Lung microvascular endothelial cell (primary cell): Measurements from ENCODE around the gene WASL. TPM values are rescaled to one million over a fixed set of nuclear protein-coding genes. Genes with fewer than 3 reads are reported as not detected.
"Not testable (repeated sequence)": the region's sequence is repeated elsewhere in the genome, so short reads cannot be mapped to it uniquely, and the experiment has no call there.

ENCODE experiments used
- DNase-seq, 2 donors: peaks; one replicate each; pipeline versions ENCODE4 v3.0.0 to v3.0.0-alpha.2; 2010; ENCODE audit warnings: low read depth in 2 of 2
- total RNA-seq: library from RNA; depleted of rRNA; stranded (reverse); fragments of >200 nt; gene quantifications from 2 replicates; pipeline ENCODE4 v1.2.1, GENCODE V29; 2014

Gene WASL
- total RNA-seq, 1 donor from 2014 or later = 10.1 TPM

DNA sequence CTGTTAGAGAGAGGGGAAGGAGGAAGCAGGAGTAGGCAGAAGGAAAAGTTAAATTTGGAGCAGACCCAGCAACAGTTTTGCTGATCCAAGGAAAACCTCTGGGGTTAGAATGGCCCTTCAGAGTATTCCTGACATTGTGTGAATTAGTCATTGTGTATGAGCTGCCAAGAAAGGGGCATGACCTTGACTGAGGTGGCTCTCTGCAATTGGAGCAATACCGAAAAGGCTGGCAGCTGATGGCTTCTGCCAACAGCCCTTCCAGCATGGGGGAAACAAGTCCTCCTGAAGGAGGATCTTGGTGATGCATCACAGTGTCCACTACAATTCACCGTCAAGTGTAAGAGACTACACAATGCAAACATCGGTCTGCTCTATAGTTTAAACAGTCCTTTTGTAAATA, 20.6 kb upstream of the WASL start:
- DNase-seq = peak; percentile 57 to 78

DNA sequence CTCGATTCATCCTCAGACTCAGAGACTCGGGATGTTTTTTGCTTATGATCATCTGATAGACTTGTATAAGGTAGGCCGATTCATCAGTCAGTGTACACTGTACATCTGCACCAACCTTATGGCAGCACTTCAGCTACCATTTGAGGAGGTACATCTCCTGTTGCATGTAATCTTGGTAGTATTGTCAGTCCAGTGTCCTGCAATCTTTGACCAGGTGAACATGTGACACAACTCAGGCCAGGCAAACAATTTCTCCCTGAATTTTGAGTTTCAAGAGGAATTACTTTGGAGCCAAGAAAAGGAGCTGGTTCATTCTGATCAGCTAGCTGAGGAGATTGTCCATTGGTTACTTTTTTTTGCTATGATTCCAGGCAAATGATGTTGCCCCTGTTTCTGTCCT, 19.7 kb upstream of the WASL start:
- DNase-seq = no peak

DNA sequence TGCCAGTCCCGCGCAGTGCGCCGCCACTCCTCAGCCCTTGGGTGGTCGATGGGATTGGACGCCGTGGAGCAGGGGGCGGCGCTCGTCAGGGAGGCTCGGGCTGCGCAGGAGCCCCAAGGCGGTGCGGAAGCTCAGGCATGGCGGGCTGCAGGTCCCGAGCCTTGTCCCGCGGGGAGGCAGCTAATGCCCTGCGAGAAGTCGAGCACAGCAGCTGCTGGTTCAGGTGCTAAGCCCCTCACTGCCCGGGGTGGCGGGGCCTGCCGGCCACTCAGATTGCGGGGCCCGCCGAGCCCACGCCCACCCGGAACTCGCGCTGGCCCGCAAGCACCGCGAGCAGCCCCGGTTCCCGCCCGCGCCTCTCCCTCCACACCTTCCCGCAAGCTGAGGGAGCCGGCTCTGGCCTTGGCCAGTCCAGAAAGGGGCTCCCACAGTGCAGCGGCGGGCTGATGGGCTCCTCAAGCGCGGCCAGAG, 14.4 kb upstream of the WASL start:
- no peak for DNase-seq

DNA sequence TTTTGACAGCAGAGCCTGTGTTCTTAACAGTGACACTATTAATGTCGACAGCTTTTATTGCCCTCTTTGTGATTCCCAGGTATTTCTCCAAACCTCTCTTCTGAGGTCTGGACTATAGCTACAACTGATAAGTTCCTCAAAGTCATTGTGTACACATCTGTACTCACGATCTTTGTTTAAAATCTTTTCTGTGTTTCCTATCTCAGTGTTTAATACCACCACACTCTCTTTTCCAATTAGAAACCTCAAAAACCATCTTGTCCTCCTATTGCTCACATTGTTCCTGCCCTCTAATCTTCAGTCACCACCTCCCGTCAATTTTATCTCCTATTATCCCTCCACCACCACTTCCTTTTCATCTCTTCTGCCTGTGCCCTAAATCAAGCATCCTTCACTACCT, 12.9 kb upstream of the WASL start:
- DNase-seq = no peak

DNA sequence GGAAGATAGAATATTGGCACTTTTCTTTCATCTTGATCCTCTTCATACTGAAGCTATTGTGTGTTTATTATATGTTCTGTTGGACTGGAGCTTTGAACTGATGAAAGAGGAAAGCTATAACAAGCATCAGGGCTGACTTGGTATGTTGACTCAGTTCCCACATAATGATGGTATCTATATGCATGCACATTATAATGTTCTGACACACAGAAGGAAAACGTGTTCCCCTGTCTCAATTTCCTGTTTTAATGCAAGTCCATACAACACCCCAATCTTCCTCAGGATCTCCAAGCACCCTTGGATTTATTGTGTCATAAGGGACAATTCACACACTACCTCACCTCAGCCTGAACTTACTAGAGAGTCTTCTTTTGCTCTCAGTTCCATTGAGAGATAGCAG, 8.3 kb upstream of the WASL start:
- DNase-seq = peak in 1 of 2 donors; percentile 8

DNA sequence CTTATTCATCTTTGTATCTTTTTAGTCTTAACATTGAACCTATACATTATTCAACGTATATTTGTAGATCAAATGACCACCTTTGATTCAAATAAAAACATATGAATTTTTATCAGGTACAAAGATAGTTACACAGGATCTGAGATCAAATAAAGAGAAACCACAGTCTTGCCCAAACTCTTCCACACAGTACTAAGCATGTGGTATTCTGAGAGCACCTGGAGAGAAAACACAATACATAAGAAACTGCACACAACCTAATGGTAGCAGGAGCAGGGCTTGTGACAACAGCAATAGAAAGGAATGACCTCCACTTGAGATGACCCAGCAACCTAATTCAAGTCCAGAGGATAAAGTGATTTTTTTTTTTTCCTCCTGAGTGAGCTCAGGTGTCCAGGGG, 6.5 kb upstream of the WASL start:
- no peak for DNase-seq

DNA sequence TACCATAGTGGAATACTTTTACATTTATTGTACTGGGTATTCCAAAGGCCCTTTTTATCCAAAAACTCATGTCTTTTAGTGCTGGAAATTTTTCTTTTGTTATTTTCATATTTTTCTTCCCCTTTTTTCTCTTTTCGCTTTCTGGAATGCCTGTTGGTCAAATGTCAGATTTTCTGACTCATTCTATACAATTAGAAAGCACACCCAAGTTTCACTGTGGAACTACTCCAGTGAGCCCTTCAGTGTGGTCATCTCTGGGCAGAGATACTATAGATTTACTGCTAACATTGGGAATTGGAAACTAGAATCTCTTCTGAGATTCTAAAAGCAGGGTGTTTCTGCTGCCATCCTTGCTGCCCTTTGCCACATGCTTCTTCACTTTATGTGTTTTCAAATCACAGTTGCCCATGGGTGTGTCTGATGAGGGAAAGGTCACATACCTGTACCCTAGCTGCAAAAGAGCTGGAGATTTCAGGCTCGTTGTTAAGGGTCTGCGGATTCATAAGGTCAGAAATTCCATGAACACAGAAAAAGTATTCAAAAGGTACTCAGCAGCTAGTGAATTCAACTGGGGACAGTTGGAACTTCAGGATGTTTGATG, 5.6 kb upstream of the WASL start:
- no peak for DNase-seq

DNA sequence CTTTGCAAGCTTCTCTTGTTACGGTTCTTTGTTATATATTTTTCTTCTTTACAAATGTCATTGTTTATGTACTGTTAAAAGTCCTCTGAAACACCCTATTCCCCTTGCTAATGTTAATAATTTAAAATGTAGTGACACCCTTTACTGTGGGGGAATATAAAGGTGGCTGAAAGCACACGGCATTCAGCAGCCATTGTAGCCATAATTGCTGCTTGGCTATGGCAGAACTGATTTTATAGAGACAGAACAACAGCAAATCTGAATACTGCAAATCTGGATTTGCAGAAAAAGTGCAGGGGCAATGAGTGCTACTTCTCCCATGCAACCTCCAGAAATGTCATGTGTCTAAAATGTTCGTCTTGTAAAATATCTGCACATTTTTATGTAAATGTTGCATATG, 3.7 kb upstream of the WASL start:
- no peak for DNase-seq

DNA sequence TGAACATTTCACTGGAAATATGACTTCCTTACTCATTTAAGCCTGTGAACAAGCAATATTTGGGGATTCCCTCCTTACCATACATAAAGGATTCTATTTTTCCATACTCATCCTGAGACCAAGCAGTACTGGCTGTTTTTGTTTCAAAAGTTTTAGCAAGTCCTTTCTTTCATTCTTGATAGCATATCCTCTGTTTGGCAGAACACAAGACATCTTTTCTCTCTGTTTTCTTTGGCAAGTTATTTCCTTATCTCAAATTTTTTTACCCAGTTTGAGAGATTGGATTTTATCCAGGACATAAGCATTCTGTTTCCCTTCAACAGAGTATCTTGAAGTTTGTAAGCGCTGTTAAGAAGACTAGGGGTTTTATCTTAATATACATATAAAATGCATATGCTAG, 3.0 kb upstream of the WASL start:
- peak; percentile 21 for DNase-seq

DNA sequence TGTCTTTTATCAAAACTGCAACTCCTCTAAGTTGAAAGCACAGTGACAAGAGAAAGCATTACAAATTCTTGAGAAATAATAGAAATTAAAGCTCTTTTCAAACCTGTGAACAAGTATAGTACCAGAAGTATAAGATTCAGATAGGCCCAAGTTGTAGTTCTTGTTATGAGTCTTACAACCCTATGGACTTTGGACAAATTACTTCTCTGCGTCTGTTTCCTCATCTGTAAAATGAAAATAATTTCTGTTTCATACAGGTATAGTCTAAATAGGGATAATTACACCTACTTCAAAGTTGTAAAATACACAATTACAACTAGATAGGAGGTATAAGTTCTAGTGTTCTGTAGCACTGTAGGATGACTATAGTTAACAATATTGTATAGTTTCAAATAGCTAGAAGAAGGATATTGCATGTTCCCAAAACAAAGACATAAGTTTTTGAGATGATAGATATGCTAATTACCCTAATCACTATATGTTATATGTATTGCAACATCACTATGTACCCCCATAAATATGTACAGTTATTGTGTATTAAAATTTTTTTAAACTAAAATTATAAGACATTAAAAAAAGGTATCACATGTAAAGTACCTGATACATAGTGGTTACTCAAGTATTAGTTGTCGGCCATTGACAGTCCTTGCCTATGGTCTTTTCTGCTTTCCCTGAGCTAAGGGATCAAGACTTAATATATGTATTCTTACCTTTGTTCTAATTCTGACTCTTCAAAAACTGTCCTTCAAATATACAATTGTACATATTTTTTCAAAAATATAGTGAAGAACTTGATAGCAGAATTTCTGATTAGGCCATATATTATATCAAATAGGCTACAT, 1.8 kb upstream of the WASL start:
- DNase-seq = no peak

DNA sequence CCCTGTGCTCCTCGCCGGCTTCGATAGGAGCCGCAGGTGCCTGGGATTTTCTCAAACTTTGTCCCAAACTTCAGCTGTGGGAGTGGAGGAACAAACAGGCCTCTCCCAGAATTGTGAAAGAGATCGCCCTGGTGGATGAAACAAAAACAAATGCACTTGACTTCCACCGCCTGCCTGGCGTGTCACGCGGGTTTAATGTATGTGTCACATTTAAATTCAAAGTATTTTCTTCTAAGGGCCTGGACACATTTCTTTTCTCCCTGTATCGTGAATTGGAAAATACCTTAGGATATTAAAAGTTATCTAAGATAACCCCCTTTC, 694 bp upstream of the WASL start:
- DNase-seq = peak; percentile 65 to 66

DNA sequence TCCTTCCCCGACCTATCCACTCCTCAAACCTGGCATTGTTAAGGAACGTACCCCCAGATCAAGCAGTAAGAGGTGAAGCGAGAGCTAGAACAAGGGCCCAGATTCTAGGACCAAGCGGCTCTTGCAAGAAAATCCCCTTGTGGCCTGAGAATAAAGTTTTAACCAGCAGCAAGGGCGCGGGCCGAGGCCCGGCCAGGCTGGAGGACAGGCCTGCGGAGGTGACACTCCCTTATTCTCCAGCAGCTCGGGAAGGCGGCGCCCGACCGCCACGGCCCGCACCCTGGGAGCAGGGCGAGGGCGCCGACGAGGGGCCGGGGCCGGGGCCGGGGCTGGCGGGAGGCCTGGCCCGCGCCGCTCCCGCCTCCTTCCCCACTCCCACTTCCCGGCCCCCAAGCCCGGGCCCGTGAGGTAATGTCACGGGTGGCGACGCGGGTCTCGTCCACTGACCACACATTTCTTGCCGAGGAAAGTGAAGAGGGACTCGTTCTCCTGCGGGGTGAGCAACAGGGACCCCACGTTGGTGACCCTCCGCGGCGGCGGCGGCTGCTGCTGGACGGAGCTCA, 551 bp downstream of the WASL start:
- DNase-seq = peak; percentile 43 to 52

DNA sequence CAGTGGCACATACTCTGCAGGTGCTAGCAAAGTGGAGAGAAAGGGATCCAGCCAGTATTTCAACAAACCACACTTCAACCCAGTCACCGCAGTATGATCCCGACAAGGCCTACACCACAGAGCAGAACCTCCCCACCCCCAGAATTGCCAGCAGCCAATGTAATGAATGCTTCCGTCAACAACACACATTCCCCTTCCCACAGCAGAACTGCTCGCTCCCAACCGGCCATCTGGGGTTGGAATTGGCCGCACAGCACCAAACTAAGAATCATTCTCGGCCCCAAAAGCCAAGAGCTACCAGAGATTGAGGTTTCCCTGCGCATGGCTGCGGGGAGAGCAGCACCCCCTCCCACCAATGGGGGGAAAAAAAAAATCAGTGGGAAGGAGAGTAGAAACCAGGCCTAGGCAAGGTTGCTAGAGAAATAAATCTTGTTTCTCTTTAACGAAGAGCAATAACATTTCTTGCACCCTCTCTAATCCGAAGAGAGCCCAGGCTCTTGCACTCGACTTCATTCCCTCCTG, 1.1 kb downstream of the WASL start:
- DNase-seq = peak; percentile 87 to 90

DNA sequence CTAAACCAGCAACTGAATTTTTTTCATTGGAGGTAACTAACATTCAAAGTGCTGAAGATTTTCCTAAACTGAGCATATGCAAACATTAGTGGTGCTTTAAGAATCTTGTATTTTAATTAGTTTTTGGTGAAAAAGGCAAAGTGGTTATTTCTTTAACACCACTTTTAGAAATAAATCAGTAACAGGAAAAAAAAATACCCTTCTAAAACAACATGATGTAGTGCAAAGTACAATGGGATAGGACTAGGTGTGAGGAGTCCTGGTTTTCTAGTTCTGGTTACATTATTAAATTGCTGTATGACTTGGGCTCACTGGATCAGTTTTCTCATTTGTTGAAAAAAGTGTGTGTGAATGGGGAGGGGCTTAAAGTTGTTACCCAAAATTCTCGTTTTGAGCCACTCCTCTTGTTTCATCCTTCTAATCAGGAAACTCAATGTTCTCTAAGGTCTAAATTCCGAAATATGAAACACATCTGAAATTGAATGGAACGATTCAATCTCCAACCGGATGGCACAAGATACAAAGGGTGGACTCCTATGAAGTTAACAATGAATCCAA, 1.8 kb downstream of the WASL start:
- peak in 1 of 2 donors; percentile 17 for DNase-seq

DNA sequence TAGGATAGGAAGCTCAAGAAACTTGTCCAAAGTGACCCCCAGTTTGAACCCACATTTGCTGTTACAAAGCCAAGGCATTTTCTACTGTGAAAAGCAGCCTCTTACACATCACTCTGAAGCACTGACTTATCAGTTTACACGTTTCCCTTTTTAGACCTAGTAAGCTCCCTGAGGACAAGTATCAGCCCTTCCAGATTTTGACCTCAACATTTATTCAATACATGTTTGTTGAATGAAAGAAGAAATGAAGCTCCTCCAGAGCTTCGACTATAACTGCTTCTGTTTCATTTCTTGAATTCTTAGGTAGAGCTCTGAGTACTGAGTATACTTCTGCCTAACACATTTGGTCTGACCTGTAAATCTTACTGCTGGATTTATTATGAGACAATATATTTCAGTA, 2.7 kb downstream of the WASL start:
- no peak for DNase-seq

DNA sequence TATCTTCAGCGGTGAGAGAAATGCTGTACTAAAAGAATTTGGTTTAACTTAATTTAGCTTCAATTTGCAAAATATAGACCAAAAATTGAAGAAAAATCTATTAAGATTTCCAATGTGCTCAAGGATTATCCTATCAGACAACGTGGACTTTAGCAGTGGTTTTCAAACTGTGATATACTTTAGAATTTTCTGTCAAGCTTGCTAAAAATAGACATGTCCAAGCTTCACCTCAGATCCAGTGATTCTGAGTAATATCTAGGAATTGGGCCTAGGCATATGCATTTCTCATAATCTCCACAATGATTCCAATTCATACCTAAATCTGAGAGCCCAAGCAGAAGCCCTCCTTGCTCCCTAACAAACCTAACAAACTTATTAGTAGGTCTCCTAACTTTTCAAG, 3.4 kb downstream of the WASL start:
- DNase-seq = no peak

DNA sequence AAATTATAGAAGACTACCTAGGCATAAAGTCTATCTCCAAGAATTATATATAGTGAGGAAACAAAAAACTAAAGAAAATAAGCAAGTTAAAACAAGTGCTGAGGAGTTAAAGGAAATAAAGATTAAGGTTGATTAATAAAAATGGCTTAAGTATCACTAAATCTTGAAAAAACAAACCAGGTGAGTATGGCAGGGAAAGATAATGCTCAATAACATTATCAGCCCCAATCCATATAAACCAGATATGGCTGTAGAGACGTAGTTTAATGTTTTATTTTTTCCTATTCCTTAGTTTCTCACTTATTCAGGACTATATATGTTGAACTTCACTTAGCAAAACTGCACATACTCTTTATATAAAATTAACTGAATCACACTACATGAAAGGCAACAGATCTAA, 4.4 kb downstream of the WASL start:
- DNase-seq = no peak

DNA sequence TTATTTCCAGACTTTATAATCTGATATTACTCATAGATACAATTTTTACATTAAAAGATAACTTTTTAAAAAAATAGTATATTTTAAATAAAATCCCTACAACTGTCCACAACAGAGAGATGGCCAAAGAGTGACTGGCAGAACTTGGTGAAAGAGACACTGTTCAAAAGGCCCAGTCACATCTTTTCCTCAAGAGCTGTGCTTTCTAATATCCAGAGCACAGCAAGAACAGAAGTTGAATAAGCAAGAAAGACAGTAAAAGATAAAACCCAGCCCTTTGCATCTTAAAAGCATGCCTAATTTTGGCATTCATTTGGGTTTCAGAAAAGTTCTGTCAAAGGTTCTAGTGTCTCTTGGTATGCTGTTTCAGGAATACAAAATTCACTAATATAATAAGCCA, 6.9 kb downstream of the WASL start:
- DNase-seq = no peak

DNA sequence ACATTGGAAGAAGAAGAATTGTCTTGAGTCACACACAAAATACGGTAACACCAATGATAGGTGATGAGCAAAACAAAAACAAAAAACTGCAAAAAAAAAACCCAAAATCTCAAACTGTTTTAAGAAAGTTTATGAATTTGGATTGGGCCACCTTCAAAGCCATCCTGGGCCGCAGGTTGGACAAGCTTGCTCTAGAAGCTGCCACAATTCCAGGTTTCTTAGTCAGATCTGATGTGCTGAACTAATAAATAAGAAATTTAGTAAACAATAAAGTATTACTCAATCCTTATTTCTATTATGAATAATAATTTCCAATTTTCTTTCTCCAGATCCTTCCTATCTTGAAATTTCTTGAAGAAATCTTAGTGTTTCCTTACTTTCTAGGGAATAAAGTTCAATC, 10.0 kb downstream of the WASL start:
- DNase-seq = no peak

DNA sequence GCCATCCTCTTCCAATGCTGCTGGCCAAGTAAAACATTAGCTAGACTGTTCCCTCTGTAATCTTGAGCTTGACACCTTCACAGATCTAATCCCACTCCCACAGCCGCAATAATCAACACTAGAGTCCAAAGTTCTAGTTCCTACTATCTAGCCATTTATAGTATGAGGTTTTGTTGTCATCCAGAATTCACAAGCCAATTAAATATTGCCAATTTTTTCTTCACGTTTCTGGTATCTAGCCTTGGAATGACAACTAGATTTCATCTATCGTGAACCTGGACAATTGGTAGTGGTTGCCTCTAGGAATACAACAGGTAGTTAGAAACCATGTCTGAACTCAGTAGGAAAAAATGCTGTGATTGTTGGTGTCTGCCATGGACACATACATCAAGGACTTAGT, 10.4 kb downstream of the WASL start:
- DNase-seq = peak in 1 of 2 donors; percentile 11

DNA sequence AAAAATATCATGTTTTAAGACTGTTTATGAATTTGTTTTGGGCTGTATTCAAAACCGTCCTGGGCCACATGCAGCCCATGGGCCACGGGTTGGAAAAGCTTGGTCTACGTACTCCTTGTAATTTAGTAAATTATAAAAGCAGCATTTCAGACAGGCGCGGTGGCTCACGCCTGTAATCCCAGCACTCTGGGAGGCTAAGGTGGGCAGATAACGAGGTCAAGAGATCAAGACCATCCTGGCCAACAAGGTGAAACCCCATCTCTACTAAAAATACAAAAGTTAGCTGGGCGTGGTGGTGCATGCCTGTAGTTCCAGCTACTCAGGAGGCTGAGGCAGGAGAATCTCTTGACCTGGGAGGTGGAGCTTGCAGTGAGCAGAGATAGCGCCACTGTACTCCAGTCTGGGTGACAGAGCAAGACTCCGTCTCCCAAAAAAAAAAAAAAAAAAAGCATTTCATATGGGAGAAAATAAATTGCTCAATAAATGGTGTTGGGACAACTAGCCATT, 11.6 kb downstream of the WASL start:
- DNase-seq = not testable (repeated sequence)

DNA sequence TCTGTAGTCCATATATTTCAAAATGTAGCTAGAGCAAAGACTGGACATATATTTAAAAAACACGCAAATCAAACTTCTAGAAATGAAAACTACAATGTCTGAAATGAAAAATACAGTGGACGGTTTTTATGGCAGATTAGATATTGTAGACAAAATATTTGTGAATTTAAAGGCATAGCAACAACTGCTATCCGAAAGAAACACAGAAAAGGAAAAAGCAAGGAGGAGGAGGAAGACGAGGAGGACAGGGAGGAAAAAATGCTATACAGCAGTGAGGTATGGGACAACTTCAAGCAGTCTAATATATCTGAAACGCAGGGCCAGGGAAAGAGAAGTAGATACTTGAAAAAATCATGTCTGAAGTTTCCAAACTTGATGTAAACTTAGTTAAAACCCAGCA, 13.3 kb downstream of the WASL start:
- DNase-seq = no peak
